ENCODE measurements around the gene RPRD1A. TPM values are rescaled to one million over a fixed set of nuclear protein-coding genes. Genes with fewer than 3 reads are reported as not detected.

RPRD1A gene
- polyA plus RNA-seq, 1 of the 3 experiments (the other 2 are of a cell fraction) = 28.9 TPM

GRCh38 chr18:36041146-36041545, 26.2 kb downstream of the RPRD1A start (continued):
- TF ChIP-seq TAF1 (IDR thresholded peaks at IDR 0.05; ENCODE audit: borderline replicate concordance, low read depth, low read length) = no peak

- Histone ChIP-seq H3K36me3 (replicated peaks in 1 of 2; ENCODE audit: control insufficient read depth in 1 of 2, insufficient read depth in 2 of 2, low read length in 1 of 2) (peaks cover 0 to 26% of the 10 kb centered on the region in 2 experiments), H3K4me3 (ENCODE audit: low read depth in 2 of 2, low read length in 1 of 2) (no peak overlapping the region; a peak in 1 of 4 replicates), H2AFZ (ENCODE audit: low read depth) (no peak overlapping the region), H4K20me1 (ENCODE audit: insufficient read depth) (peaks cover 4% of the 10 kb centered on the region; the same call in 1 of the 2 replicates), H3K27ac (ENCODE audit: low read depth in 2 of 2, low read length in 1 of 2) (no peak overlapping the region), H3K9me2 (no peaks in the 10 kb centered on the region), H3K79me2 (ENCODE audit: insufficient read depth) (peaks cover 83% of the 10 kb centered on the region), H3K4me2 (no peak overlapping the region), H3K4me1 (ENCODE audit: control insufficient read depth in 1 of 2, insufficient read depth in 2 of 2, low read depth in 1 of 2, low read length in 1 of 2) (peaks cover 10 to 24% of the 10 kb centered on the region in 2 experiments; a peak in 3 of 4 replicates), H3K9ac (no peak overlapping the region), H3F3A (replicated peaks; ENCODE audit: insufficient read depth) (peaks cover 3% of the 10 kb centered on the region), H3K27me3 (ENCODE audit: insufficient read depth) (no peaks in the 10 kb centered on the region), H3K9me3 (no peaks in the 10 kb centered on the region)
- 91% methylated on average over 4 of the region's 5 CpGs for WGBS (ENCODE audit: low lambda C conversion rate)
- TF ChIP-seq ZBTB33 (IDR thresholded peaks at IDR 0.05; ENCODE audit: borderline replicate concordance, low read depth) (no peak), JUND (IDR thresholded peaks at IDR 0.05) (no peak)
- DNase-seq = no peak
- CTCF ChIA-PET = no interaction called here
- POLR2A ChIA-PET = no interaction called here
These were observed 29.2 kb downstream of the RPRD1A start for GRCh38 chr18:36038102-36038663.

GRCh38 chr18:36035253-36035652, 32.1 kb downstream of the RPRD1A start:
- peaks cover 68% of the 10 kb centered on the region for H3K79me2 ChIP-seq (ENCODE audit: insufficient read depth)
- peaks cover 10 to 19% of the 10 kb centered on the region in 2 experiments; a peak in 3 of 4 replicates for H3K4me1 ChIP-seq (ENCODE audit: control insufficient read depth in 1 of 2, insufficient read depth in 2 of 2, low read depth in 1 of 2, low read length in 1 of 2)
- H3F3A ChIP-seq (replicated peaks; ENCODE audit: insufficient read depth) = no peaks in the 10 kb centered on the region
- CTCF ChIA-PET = interaction anchor here (1.3 kb wide), 1 partner anchor 29 kb away, joined by 3 read pairs; no protein-coding TSS in a partner anchor
- H3K36me3 ChIP-seq (replicated peaks in 1 of 2; ENCODE audit: control insufficient read depth in 1 of 2, insufficient read depth in 2 of 2, low read length in 1 of 2) = peaks cover 6 to 32% of the 10 kb centered on the region in 2 experiments
- H3K4me2 ChIP-seq = no peak overlapping the region
- H4K20me1 ChIP-seq (ENCODE audit: insufficient read depth) = peaks cover 4% of the 10 kb centered on the region; the same call in 1 of the 2 replicates
- POLR2A ChIA-PET = no interaction called here
- H3K27me3 ChIP-seq (ENCODE audit: insufficient read depth) = no peaks in the 10 kb centered on the region
- peak overlapping the region in 1 of 2 experiments; percentile 93; a peak in 2 of 4 replicates for H3K27ac ChIP-seq (ENCODE audit: low read depth in 2 of 2, low read length in 1 of 2)
- peak; percentile 53 for DNase-seq
- no peak overlapping the region for H2AFZ ChIP-seq (ENCODE audit: low read depth)
- H3K9me3 ChIP-seq = no peaks in the 10 kb centered on the region
- H3K9ac ChIP-seq = no peak overlapping the region
- no peak overlapping the region for H3K4me3 ChIP-seq (ENCODE audit: low read depth in 2 of 2, low read length in 1 of 2)
- H3K9me2 ChIP-seq = no peaks in the 10 kb centered on the region
- TF ChIP-seq FOXJ3 (CRISPR knock-in tag; IDR thresholded peaks at IDR 0.05) (peak; percentile 62; the same call in 1 of the 2 replicates), USF2 (IDR thresholded peaks at IDR 0.05; ENCODE audit: borderline replicate concordance, low read depth, low read length) (no peak), YY1 (IDR thresholded peaks at IDR 0.05; ENCODE audit: low read depth) (no peak), JUND (IDR thresholded peaks at IDR 0.05) (no peak; the same call in 1 of the 2 replicates), RCOR1 (IDR thresholded peaks at IDR 0.05; ENCODE audit: low read length) (peak; percentile 95), FOSL2 (IDR thresholded peaks at IDR 0.05; ENCODE audit: borderline replicate concordance, low read depth) (no peak), GATA2 (CRISPR knock-in tag; IDR thresholded peaks at IDR 0.05) (peak; percentile 93), ELF1 (IDR thresholded peaks at IDR 0.05) (no peak), NRF1 (IDR thresholded peaks at IDR 0.05; ENCODE audit: low read depth, low read length) (no peak), CHD2 (IDR thresholded peaks at IDR 0.05; ENCODE audit: low read length, partially characterized antibody) (peak; percentile 81), TCF12 (IDR thresholded peaks at IDR 0.05) (peak; percentile 68), MEF2A (IDR thresholded peaks at IDR 0.05; ENCODE audit: borderline replicate concordance, low read depth) (no peak), SIN3A (IDR thresholded peaks at IDR 0.05; ENCODE audit: borderline replicate concordance, low read depth, low read length) (no peak), TAF1 (IDR thresholded peaks at IDR 0.05; ENCODE audit: borderline replicate concordance, low read depth, low read length) (no peak), PBX3 (IDR thresholded peaks at IDR 0.05) (no peak), ZBTB33 (IDR thresholded peaks at IDR 0.05; ENCODE audit: borderline replicate concordance, low read depth) (no peak), IRF3 (IDR thresholded peaks at IDR 0.05; ENCODE audit: low read depth, low read length) (no peak), SMC3 (IDR thresholded peaks at IDR 0.05; ENCODE audit: low read depth, low read length) (no peak), FOXM1 (IDR thresholded peaks at IDR 0.05; ENCODE audit: low read depth) (no peak)

All from SK-N-SH (cell line).